GM10266 (cell line): ENCODE results near the gene FHIT.

Experiments
- DNase-seq: peaks from one replicate; pipeline ENCODE4 v3.0.0; 2012; ENCODE audit errors: extremely low spot score
- TF ChIP-seq, protein P1 (sequence below): IDR thresholded peaks from 2 replicates; pipeline ENCODE4 v1.5.1; 2012; ENCODE audit warnings: mild to moderate bottlenecking, low read depth; ENCODE audit not compliant: control insufficient read depth, insufficient read depth; ENCODE audit errors: missing control alignments

The FHIT gene

DNA sequence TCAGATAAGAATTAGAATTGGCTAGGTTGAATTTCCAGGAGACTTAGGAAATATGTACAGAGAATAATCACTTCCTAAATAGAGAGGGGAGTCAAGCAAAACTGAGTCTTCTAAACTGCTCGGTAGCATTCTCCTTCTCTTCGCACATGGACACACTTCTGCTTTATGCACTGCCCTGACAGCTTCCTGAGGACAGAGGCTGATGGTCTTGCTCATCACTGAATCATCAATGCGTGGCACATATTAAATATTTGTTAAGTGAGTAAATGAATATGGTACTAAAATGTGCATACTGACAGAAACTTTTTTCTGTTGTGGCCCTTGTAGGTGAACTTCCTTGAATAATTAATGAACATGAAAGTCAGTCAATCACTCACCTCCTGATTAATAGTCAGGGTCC lies 315.5 kb downstream of the FHIT start:
- DNase-seq: no peak
- TF ChIP-seq, protein P1, sequence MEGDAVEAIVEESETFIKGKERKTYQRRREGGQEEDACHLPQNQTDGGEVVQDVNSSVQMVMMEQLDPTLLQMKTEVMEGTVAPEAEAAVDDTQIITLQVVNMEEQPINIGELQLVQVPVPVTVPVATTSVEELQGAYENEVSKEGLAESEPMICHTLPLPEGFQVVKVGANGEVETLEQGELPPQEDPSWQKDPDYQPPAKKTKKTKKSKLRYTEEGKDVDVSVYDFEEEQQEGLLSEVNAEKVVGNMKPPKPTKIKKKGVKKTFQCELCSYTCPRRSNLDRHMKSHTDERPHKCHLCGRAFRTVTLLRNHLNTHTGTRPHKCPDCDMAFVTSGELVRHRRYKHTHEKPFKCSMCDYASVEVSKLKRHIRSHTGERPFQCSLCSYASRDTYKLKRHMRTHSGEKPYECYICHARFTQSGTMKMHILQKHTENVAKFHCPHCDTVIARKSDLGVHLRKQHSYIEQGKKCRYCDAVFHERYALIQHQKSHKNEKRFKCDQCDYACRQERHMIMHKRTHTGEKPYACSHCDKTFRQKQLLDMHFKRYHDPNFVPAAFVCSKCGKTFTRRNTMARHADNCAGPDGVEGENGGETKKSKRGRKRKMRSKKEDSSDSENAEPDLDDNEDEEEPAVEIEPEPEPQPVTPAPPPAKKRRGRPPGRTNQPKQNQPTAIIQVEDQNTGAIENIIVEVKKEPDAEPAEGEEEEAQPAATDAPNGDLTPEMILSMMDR: no peak

DNA sequence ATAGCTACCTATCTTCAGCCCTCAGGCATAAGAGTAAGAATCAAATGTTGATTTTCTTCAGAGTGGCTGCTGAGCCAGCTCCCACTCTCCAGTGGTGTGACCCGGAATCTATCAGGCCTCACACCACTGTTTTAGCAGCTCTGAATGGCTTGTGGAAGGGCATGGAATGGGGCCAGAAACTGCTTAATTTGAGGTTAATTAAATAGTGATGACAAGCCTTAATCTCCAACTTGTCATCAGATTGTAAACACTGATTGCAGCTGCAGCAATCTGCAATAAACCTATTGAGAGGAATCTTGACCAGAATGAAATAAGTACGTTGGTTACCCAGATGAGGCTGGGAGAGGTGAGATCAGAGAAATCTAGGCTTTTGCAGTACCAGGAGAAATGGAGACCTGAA lies 317.4 kb downstream of the FHIT start:
- TF ChIP-seq, protein P1: no peak
- DNase-seq: no peak

DNA sequence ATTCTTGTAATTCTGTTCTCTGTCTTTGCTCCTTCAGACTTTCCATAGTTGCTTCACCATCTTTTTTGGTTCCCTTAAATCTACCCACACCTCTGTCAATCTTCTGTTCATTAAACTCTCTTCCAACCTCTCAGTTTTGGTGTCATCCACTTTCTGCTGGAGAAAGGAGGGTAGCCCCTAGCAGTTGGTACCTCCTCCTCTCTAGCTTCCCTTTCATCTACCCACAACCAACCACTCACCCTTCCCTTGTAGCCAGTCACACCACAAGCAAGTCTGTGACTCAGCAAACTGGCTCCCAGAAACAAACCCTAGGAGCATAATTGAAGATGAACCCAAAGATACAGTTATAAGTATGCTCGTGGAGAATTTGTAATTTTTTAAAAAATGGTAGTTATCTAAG lies 318.6 kb downstream of the FHIT start:
- DNase-seq: no peak
- TF ChIP-seq, protein P1: no peak

DNA sequence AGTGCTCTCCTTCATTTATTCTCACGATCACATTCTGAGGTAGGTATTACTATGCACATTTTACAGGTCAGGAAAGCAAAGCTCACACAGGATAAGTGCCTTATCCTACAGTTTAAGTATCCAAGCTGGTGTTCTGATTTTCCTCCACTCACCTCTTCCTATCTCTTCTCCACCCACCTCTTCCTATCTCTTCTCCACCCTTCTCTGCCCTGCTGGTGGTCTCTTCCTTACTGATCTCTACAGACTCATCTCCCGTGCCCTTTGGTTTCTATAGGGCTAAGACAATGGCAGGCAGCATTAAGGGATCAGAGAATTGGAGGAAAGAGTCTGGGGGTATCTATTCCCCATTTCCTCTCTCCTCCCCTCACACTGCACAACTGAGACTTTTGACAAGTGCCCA lies 319.1 kb downstream of the FHIT start:
- TF ChIP-seq, protein P1: no peak
- no peak for DNase-seq

DNA sequence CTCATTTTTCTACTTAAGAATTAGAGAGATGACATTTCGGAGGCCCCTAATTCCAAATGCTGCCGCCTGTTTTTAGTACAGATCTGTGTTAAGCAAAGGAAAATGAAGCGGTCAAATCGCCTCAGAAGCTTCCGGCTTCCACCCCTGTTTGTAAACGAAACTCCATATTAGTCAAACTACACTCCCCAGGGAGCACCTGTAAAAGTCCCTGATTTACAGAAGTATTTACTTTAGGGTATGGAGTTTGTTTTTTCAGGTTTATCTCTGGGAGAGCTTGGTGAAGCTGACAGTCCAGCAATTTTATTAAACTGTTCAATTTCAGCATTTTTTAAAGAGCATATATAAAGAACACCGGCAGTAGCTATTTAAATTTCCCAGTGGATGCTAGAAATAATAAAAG lies 319.8 kb downstream of the FHIT start:
- DNase-seq: no peak
- TF ChIP-seq, protein P1: no peak

DNA sequence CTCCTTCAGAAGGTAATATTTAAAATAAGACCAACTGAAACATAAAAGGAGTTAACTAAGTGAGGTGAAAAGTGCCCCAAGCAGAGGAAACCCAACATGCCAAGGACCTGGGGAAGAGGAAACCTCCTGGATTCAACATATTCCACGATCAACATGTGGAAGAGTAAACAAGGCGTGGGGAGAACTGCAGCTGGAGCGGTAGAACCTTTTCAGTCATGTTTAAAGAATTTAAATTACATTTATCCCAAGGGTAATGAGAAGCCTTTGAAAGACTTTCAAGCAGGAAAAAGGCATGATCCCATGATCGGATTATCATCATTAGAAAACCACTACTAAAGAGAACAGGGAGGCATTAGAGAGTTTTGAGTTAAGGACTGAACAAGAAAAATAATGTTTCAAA lies 330.7 kb downstream of the FHIT start:
- no peak for DNase-seq
- TF ChIP-seq, protein P1: no peak

DNA sequence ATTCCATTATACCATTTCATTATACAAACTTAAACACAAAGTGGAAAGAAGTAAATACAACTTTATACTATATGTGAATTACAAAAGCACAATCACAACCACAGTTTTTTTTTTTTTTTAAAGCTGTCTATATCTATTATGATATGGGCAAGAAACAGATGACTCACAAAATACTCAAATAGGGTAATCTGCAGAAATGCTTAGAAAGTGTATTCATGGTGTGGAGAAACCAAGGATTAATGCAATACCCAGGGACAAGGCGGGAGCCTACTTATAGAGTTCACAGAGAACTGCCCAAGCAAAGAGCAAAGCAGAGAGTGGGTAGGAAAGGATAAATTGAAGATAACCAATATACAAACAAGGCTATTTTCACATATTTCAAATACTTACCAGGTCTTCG lies 332.0 kb downstream of the FHIT start:
- TF ChIP-seq, protein P1: no peak
- DNase-seq: no peak

DNA sequence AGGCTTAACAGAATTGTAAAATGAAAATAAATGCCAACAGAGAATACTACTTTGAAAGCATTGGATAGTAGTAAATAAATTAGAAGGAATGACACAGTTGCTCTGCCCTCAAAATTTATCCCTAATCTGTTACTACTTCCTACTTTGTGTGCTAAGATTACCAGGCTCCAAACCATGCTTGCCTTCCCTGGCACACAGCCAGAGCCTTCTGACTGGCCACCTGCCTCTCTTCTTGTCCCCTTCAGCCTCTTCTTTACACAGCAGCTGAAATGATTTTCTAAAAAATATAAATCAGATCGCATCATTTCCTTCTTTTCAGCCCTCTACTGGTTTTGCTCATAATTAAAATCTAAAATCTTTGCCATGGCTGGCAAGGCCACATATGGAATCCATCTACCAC lies 334.1 kb downstream of the FHIT start:
- TF ChIP-seq, protein P1: no peak
- no peak for DNase-seq
